ENCODE data around the gene PROS1. TPM values are rescaled to one million over a fixed set of nuclear protein-coding genes. Genes with fewer than 3 reads are reported as not detected.

Gene PROS1
- total RNA-seq, 2 experiments from 2014 or later: not detected

- DNase-seq: no peak
- POLR2A ChIA-PET: interaction anchor here (1.1 to 1.2 kb wide), 2 partner anchors 9 to 73 kb away, joined by 3 to 4 read pairs; partner anchors contain the start of genes ARL13B and DHFR2
- TF ChIP-seq, protein P1, sequence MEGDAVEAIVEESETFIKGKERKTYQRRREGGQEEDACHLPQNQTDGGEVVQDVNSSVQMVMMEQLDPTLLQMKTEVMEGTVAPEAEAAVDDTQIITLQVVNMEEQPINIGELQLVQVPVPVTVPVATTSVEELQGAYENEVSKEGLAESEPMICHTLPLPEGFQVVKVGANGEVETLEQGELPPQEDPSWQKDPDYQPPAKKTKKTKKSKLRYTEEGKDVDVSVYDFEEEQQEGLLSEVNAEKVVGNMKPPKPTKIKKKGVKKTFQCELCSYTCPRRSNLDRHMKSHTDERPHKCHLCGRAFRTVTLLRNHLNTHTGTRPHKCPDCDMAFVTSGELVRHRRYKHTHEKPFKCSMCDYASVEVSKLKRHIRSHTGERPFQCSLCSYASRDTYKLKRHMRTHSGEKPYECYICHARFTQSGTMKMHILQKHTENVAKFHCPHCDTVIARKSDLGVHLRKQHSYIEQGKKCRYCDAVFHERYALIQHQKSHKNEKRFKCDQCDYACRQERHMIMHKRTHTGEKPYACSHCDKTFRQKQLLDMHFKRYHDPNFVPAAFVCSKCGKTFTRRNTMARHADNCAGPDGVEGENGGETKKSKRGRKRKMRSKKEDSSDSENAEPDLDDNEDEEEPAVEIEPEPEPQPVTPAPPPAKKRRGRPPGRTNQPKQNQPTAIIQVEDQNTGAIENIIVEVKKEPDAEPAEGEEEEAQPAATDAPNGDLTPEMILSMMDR (IDR thresholded peaks at IDR 0.05): no peak
Observed at GRCh38 chr3:93988764-93989163, 15.1 kb upstream of the PROS1 start.

DNA sequence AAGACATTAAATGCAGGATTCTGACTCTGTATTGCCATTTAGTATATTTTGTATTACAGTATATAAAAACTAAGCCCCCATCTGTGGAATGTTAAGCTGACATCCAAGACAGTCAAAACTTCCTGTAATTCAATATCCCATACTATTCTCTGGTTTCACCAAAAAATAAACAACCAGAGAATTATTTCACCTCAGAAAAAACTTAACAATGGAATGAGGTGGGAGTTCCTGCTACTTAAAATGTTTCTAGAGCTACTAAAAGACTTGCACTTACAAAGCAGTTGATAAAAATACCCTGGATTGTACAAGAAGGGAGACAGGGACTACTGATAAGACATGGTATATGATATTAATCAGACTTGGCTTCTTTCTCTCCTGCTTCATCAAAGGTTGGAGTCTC is 14.6 kb upstream of the PROS1 start:
- intact Hi-C loops (cut with DNase I, micrococcal nuclease): no loop called here
- no peak overlapping the region for H3K4me3 Mint-ChIP-seq
- H3K4me1 Mint-ChIP-seq (ENCODE audit: low read depth): no peaks in the 10 kb centered on the region
- H3K27me3 Mint-ChIP-seq: no peaks in the 10 kb centered on the region
- no peaks in the 10 kb centered on the region for H3K9me3 Mint-ChIP-seq
- H3K27ac Mint-ChIP-seq: no peak overlapping the region
- H3K4me3 ChIP-seq (ENCODE audit: low read length): no peak overlapping the region
- no peak overlapping the region for H3K27ac ChIP-seq (ENCODE audit: low read depth in 1 of 2, low read length in 2 of 2)
- H3K9me3 ChIP-seq (ENCODE audit: control insufficient read depth in 1 of 2, insufficient read depth in 1 of 2, low read length in 2 of 2): no peaks in the 10 kb centered on the region
- H3K36me3 ChIP-seq (ENCODE audit: insufficient read depth, low read length): no peaks in the 10 kb centered on the region
- POLR2A ChIA-PET: interaction anchor here (1.2 kb wide), 1 partner anchor 74 kb away, joined by 4 read pairs; the partner anchor contains the start of gene DHFR2
- ATAC-seq (ENCODE audit: poor library complexity): no peak
- CTCF ChIA-PET: no interaction called here
- H3K27me3 ChIP-seq (ENCODE audit: control insufficient read depth in 1 of 2, insufficient read depth in 2 of 2, low read length in 2 of 2): no peaks in the 10 kb centered on the region
- no peaks in the 10 kb centered on the region for H3K4me1 ChIP-seq (ENCODE audit: insufficient read depth, low read length)
- TF ChIP-seq, protein P1 (IDR thresholded peaks at IDR 0.05): no peak
- no peaks in the 10 kb centered on the region for H3K36me3 Mint-ChIP-seq (ENCODE audit: low read depth)
- DNase-seq: no peak

More at GRCh38 chr3:93988764-93989163, 15.1 kb upstream of the PROS1 start:
- H3K4me1 Mint-ChIP-seq (ENCODE audit: low read depth): no peaks in the 10 kb centered on the region
- no peaks in the 10 kb centered on the region for H3K36me3 Mint-ChIP-seq (ENCODE audit: low read depth)
- H3K27me3 Mint-ChIP-seq: no peaks in the 10 kb centered on the region
- no peaks in the 10 kb centered on the region for H3K36me3 ChIP-seq (ENCODE audit: insufficient read depth, low read length)
- H3K27ac ChIP-seq (ENCODE audit: low read depth in 1 of 2, low read length in 2 of 2): no peak overlapping the region
- H3K4me1 ChIP-seq (ENCODE audit: insufficient read depth, low read length): no peaks in the 10 kb centered on the region
- H3K4me3 ChIP-seq (ENCODE audit: low read length): no peak overlapping the region
- no peak for ATAC-seq (ENCODE audit: poor library complexity)
- H3K27ac Mint-ChIP-seq: no peak overlapping the region
- CTCF ChIA-PET: interaction anchor here (0.8 kb wide), 1 partner anchor 33 kb away, joined by 3 read pairs; no protein-coding TSS in a partner anchor
- no peak overlapping the region for H3K4me3 Mint-ChIP-seq
- no peaks in the 10 kb centered on the region for H3K9me3 ChIP-seq (ENCODE audit: control insufficient read depth in 1 of 2, insufficient read depth in 1 of 2, low read length in 2 of 2)
- no peaks in the 10 kb centered on the region for H3K9me3 Mint-ChIP-seq
- intact Hi-C loops (cut with DNase I, micrococcal nuclease): no loop called here
- H3K27me3 ChIP-seq (ENCODE audit: control insufficient read depth in 1 of 2, insufficient read depth in 2 of 2, low read length in 2 of 2): no peaks in the 10 kb centered on the region

DNA sequence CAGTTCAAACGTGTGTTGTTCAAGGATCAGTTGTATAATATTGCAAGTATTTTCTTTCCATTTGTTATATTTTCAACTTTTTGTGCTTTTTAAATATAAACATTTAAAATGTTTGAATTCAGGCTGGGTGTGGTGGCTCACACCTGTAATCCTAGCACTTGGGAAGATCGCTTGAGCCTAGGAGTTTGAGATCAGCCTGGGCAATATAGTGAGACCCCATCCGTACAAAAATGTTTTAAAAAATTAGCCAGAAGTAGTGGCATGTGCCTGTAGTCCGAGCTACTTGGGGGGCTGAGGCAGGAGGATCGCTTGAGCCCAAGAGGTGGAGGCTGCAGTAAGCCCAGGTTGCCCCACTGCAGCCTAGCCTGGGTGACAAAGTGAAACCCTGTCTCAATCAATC is 10.9 kb upstream of the PROS1 start:
- H3K9me3 ChIP-seq (ENCODE audit: control insufficient read depth in 1 of 2, insufficient read depth in 1 of 2, low read length in 2 of 2): no peaks in the 10 kb centered on the region
- ChIA-PET CTCF (no interaction called here), POLR2A (no interaction called here)
- no peak for DNase-seq
- intact Hi-C loops (cut with DNase I, micrococcal nuclease): no loop called here
- Mint-ChIP-seq H3K4me3 (no peak overlapping the region), H3K36me3 (ENCODE audit: low read depth) (peaks cover 3% of the 10 kb centered on the region), H3K27me3 (no peaks in the 10 kb centered on the region), H3K4me1 (ENCODE audit: low read depth) (peaks cover 29% of the 10 kb centered on the region), H3K9me3 (no peaks in the 10 kb centered on the region), H3K27ac (no peak overlapping the region)
- no peaks in the 10 kb centered on the region for H3K36me3 ChIP-seq (ENCODE audit: insufficient read depth, low read length)
- TF ChIP-seq, protein P1 (IDR thresholded peaks at IDR 0.05): no peak
- peaks cover 12% of the 10 kb centered on the region for H3K4me1 ChIP-seq (ENCODE audit: insufficient read depth, low read length)
- H3K27ac ChIP-seq (ENCODE audit: low read depth in 1 of 2, low read length in 2 of 2): no peak overlapping the region
- ATAC-seq (ENCODE audit: poor library complexity): no peak
- H3K27me3 ChIP-seq (ENCODE audit: control insufficient read depth in 1 of 2, insufficient read depth in 2 of 2, low read length in 2 of 2): no peaks in the 10 kb centered on the region
- H3K4me3 ChIP-seq (ENCODE audit: low read length): no peak overlapping the region
